ENCODE results near the gene NCOA1.
"Not testable (repeated sequence)": the region's sequence is repeated elsewhere in the genome, so short reads cannot be mapped to it uniquely, and the experiment has no call there.

Gene NCOA1

GRCh38 chr2:24477229-24477628 lies 13.8 kb upstream of the NCOA1 start:
- no peak for DNase-seq

DNA sequence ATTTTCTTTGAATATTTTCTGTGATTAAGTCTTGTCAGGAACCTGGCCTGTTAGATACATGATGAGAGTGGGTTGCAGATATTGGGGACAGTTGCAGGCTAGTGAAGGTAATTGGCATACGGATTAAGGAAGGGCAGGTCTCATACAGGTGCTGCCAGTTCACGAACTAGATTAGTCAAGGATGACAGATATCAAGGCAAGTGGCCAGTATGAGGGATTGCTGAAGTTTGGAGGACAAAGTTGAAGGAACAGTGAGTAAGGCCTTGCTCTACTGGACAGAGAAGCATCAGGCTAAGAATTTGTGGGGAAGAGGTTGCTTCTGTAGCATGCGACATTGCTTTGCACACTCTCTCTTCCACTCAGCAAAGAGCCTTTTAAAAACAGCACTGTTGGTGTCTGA lies 12.8 kb upstream of the NCOA1 start:
- no peak for DNase-seq

DNA sequence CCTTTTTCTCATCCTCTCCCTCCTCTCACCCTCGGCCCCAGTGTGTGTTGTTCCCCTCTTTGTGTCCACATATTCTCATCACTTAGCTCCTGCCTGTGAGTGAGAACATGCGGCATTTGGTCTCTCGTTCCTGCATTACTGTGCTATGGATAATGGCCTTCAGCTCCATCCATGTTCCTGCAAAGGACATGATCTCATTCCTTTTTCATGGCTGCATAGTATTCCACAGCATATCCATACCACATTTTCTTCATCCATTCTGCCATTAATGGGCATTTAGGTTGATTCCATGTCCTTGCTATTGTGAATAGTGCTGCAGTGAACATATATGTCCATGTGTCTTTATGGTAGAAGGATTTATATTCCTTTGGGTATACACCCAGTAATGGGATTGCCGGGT lies 10.8 kb upstream of the NCOA1 start:
- DNase-seq = no peak

GRCh38 chr2:24482251-24482971 lies 8.6 kb upstream of the NCOA1 start:
- no peak for DNase-seq

DNA sequence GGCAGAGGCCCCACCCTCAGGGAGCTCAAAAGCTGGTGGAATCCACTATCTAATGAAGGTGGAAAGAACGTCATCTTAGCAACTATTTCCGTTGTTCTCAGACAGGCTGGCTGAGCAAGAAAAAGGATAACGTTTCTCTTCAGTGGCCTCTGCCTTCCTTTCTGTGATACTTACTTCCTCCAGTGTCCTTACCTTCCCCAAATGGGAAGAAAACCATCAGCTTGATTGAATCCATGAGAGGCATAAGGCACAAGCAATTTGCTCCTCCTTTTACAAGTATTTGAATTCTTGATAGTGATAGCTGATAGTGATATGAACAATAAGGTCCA lies 8.1 kb upstream of the NCOA1 start:
- DNase-seq = no peak

DNA sequence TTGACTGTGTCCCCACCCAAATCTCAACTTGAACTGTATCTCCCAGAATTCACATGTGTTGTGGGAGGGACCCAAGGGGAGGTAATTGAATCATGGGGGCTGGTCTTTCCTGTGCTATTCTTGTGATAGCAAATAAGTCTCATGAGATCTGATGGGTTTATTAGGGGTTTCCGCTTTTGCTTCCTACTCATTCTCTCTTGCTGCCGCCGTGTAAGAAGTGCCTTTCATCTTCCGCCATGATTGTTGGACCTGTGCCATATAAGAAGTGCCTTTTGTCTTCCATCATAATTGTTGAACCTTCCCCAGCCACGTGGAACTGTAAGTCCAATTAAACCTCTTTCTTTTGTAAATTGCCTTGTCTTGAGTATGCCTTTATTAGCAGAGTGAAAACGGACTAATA lies 6.4 kb upstream of the NCOA1 start:
- DNase-seq = not testable (repeated sequence)

DNA sequence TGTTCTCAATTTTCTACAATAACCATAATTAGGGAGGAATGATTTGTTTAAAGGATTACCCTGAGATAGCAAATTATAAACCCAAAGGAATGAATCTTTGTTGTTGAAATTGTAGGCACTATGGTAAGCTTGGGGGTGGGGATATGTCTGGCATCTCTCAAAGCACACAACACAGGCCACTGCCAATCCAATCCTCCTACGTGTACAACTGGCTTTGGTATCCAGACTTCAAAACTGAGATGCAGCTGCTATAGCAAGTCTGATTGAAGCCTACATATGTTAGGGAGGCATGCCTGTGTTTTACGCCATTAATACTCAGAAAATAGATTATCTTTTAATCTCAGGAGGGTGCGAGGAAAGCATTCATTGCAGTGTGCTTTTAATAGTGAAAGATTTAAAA lies 5.9 kb upstream of the NCOA1 start:
- no peak for DNase-seq

DNA sequence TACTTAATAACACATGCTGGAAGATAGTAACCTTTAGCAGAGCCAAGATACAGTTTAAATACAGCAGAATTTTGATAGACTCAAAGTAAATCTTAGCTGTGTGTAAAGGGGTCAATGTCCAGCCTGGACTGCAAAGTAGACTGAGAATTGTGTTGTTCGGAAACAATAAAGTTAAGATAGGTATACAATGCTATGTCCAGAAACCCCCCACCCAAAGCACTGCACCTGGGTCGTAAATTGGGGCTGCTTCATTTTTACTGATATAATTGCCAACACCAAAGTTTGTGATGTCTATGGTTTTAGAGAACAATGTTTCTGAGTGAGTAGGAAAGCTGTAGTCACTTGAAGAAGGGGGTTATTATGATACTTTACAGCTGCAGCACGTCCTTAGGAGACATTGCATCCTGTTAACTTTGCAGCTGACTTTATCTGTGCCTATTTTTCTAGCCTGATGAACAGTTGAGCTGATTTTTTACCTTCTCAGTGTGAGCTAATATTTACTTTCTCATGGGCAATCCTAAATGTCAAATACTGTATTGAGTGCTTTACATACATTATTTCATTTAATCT lies 4.3 kb upstream of the NCOA1 start:
- no peak for DNase-seq

DNA sequence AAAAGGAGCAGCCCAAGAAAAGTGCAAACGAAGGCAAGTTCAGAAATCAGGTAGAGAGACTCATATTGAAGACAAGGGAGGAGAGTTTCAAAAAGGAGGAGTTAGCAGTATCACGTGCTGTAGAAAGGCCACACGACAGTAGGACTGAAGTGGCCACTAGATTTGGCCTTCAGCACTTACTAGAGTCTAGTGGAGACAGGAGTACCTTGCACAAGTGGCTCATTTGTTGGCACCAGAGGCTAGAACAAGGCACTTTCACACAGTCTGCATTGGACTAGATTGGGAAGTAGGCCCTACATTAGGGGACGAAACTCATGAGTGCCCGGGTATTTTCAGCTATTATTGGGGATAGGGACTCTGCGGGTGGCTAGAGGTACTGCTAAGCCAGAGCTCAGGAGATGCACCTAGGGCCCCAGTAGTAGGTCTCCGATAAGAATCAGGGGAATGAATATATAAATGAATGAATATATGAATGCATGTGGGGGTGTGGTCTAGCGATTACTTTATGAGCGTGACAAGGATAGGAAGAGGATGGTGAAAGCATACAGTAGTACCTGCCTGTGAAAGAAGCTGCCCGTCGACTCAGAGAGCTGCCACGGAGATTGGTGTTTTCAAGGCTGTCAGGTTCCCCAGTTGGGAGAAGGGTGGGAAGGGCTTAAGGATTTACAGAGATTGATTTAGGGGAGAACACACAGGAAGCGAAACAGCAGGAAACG lies 1.4 kb upstream of the NCOA1 start:
- peak; percentile 12 for DNase-seq

DNA sequence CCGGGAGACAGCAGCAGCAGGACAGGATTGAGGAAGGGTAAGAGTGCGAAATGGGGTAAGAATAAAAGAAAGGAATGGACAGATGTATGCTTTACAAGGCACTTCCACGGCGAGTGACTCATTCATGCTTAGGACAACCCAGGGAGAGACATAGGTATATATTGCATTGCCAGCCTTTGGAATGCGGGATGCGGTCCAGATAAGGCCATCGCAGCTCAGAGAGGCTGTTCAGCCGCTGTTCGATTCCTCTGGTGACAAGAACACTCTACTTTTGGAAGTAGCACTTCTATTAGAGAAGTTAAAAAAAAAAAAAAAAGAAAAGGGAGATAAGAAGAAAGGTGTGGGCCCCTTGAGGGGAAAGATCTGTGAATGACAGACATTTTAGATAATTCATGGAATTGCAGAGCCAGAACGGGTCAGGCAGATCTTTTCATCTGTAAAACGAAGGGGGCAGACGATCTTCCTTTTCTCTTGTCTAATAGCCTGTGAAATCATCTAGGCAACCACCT lies 819 bp upstream of the NCOA1 start:
- DNase-seq = peak; percentile 21

DNA sequence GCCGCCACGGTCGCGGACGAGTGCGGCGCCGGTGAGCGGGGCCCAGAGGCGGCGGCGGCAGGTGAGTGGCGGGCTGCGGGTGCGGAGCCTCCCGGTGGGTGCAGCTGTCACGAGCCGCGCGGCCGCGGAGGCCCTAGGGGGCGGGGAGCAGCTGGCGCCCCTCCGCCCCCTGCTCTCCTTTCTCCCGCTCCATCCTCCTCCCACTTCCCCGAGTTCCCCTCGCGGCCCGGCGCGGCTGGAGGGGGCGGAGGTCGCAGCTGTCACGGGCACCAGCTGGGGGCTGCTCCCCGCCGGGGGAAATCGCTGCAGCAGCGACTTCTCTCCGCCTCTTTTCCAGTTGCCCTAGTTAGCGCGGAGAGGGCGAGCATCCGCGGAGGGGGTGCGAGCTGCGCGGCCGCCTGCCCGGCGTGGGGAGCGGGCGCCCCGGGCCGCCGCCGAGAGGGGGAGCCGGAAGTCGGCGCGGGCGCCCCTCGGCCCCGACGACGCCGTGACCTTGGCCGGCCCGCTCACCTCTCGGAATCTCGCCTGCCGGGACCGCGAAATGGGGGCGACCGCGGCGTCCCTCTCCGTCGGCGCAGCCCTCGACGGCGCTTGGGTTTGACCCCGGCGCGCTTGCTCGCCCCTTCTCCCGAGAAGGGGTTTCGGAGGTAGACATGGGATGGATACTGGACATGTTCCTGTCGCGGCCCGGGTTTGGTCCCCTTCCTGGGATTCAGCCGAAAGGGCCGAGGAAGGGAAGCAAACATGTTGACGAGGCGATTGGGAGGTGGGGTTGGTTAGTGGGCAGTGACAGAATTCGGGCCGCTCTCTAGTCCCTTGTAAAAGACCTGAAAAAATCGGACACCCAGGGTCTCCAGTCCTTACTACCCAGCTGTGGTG lies 727 bp downstream of the NCOA1 start:
- DNase-seq = peak; percentile 59

DNA sequence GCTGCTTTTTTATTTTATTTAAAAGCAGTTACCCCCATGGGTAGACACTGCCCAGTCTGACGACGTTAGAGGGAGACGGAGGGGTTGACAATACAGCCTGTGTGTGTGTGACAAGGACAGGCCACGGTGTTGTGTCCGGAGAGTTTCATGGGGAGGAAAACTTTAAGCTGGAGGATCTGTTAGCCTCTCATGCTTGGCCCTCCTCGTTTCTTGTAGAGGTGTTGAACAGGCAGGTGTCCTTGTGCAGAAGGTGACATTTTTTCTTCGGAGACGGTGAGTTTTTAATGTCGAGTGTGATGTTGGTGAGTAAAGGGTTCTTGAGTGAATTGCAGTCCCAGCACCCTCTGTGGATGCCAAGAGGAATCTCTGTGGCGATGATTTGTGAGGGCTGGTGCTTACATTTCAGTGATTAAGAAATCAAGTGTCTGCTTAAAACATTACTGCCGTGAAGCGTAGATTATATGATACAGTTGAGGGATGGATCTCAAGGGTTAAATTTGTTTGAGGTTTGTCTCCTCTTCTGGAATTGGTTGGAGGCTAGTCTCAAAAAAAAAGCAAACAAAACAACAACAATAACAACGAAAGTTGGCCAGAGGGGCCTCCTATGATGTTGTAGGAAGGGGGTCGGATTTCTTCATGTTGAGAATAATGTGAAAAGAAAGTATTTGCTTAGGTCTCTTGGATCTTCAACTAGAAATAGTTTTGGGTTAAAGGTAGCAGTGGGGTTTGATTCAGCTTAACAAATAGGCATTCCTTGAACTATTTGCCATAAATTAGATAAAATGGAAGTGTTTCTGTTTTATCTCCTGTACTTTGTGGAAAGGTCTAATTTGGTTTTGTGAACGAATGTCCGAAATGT lies 1.6 kb downstream of the NCOA1 start:
- peak; percentile 5 for DNase-seq

- DNase-seq = no peak
Observed at GRCh38 chr2:24493713-24494112, 2.7 kb downstream of the NCOA1 start.

DNA sequence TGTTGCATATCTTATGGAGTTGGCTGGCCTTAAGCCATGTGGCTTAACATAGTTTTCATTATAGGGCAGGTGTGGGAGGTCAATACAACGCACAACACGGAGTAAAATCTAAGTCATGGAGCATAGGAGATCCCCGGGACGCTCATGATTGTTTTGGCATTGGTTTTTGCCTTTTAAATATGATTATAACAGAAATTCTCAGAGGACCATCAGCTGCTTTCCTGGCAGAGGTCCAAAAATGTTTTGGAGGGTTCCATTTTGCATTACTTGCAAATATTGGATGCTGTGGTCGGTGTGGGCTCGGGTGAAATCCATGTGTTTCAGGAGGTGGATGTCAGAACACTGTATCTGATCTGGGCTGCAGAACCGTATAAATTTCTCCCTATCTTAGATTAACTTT lies 3.4 kb downstream of the NCOA1 start:
- DNase-seq = no peak

GRCh38 chr2:24495451-24495850 lies 4.4 kb downstream of the NCOA1 start:
- no peak for DNase-seq

- DNase-seq = no peak
Observed at GRCh38 chr2:24496959-24497358, 5.9 kb downstream of the NCOA1 start.

- DNase-seq = no peak
Observed at GRCh38 chr2:24497685-24498084, 6.6 kb downstream of the NCOA1 start.

DNA sequence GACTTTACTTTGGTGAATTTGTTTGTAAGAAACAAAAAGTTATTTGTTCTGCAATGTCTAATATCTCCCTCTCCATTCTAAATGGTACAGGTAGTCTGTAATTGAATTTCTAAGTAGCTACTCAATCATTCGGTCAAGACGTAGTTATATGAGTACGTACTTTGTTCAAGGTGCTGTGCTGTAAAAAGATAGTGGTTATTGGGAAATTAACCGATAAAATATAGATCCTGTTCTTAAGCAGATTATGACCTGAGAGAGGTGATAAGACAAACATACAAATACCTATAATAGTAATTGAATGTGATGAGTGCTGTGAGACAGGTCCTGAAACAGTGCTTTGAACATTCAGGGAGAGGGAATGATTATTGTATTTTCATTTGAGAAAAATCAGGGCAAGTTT lies 7.1 kb downstream of the NCOA1 start:
- DNase-seq = no peak

DNA sequence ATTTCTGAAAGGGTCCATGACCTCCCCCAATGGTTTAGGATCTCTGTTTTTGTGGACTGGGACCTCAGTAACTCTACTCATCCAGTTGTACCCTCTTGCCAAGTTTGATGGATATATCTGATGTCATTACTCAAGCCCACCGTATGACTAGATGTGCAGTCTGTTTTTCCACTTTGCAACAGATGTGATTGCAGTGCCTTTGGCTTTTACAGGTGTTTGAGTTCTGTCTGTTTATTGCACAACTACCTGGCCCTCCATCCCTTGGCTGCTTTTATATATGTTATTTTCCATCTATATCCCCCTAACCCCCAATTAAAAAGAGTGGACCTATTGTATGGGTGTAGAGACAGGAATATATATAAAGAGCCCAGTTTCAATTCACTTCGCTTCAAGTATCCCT lies 10.8 kb downstream of the NCOA1 start:
- no peak for DNase-seq

GRCh38 chr2:24505534-24506275 lies 14.7 kb downstream of the NCOA1 start:
- no peak for DNase-seq

- no peak for DNase-seq
Observed at GRCh38 chr2:24507549-24507948, 16.5 kb downstream of the NCOA1 start.

DNA sequence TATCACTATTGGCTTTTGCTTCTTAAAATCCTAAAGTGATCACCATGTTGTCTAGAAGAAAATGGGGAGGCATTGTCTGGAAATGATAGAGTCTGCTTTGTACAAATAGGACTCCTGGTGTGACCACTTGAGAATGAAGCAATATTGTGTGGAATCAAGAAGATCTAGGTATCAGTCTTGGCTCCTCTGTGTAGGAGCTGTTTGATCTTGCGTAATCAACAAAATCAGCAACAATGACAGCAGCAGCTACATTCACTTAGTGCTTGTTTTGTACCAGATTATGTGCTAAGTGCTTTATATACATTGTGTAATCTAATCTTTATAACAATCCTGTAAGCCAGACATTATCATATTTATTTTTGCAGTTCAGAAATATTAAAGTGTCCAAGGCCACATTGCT lies 17.8 kb downstream of the NCOA1 start:
- no peak for DNase-seq

All from activated CD4-positive, alpha-beta T cell treated with anti-CD3 and anti-CD28 coated beads for 48 hours (primary cell).